ENCODE results near the gene CDKN2A.

CDKN2A gene

DNA sequence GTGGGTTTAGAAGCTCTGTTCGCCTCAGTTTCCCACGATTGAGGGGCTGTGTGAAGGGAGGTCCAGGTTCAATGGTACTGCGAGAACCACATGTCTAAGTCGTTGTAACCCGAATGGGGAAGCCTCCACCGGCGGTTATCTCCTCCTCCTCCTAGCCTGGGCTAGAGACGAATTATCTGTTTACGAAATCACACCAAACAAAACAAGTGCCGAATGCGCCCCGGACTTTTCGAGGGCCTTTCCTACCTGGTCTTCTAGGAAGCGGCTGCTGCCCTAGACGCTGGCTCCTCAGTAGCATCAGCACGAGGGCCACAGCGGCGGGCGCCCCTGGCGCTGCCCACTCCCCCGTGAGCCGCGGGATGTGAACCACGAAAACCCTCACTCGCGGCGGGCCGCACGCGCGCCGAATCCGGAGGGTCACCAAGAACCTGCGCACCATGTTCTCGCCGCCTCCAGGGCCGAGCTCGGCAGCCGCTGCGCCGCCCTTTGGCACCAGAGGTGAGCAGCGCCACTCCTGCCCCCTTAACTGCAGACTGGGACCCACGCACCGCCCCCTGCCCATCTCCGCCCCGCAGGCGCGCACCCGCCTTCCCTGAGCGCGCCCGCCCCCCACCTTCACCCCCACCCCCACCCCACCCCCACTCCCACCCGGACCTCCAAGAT, at the start of gene CDKN2A:
TSS of gene CDKN2A (minus strand) at position 500 of the 663 bp plus-strand sequence.
- peak; percentile 28 for DNase-seq

DNA sequence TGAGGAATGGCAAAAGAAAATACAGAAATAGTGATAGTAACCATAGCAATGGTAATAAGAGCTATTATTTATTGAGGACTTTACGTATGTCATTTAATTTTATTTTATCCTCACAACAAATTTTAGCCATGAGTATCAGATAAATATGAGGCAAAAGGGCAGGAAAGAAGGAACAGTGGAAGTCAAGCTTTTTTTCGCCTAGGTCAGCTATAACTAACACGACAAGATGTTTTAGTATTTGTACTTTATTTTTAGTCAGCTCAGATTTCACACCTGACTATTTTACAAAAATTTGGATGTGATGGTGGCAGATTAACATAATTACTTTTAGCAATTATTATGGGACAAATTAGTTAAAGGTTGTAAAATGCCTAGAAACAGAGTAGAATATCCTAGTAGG, 49.7 kb upstream of the CDKN2A start:
- no peak for DNase-seq

DNA sequence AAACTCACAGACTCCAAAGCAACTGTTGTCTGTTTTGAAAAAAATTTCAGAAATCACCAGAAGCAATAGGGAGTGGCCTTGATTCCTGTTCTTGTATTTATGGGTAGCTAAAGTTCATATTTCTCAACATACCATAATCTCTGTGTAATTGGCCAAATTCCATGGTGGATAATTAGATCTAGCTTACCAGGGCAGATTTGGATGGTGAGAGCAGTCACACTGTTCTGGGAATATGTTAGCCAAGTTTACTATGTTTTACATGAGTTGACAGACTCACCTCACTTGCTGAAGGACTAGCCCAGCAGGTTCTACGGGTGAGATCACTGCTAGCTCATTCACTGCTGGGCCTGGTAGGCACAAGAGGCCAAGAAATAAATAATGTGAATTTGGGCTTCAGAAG, 47.6 kb upstream of the CDKN2A start:
- no peak for DNase-seq

DNA sequence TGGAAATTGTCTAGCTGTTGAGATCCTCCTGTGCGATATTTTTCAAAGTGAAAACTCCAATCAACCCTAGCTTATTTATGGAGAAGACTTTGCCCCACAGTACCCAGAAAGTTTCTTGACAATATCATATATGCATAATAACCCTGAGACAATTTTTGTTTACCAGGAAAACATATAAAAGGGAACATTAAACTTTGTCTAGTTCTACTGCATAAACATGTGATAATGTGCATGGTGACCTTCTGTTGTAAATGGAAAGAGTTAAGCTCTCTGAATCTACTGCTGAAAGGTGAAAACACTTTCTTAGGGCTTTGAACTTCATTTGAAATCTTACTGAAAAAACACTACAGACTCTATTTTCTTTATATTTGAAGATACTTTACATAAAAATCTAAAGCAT, 47.2 kb upstream of the CDKN2A start:
- DNase-seq: no peak

DNA sequence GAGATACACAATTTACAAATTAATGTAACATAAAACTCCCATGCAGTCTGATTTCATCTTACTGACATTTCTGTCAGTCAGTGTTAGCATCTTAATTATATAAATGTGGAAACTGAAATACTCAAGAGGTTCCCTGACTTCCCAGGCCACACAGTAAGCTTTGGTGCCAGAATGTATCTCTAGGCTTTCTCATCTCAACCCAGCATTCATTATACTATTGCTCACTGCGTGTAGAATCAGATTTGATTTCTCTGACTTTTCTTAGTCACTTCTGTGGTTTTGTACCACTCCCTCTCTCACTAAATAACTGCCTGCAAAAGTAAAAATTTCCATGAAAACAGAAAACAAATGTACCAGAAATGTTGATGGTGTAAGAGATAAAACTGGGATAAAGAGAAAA, 46.6 kb upstream of the CDKN2A start:
- no peak for DNase-seq

DNA sequence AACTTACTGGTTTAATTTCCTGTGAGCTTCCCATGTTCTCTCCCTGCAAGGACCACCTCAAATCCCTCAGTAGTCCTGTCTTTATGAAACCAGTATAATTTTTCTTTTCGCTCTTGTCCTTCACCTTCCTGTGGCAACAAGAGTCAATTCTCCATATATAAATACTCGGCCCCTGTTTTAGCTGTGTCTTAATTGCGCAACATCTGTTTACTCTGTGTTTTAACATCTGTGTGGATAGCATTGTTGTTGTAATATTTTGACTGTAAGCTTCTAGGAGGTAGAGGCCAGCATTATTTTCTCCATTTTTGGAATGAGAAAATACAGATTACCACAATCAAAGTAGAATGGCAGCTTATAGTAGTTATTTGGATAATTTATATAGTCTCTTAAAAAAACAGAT, 45.1 kb upstream of the CDKN2A start:
- DNase-seq: no peak

DNA sequence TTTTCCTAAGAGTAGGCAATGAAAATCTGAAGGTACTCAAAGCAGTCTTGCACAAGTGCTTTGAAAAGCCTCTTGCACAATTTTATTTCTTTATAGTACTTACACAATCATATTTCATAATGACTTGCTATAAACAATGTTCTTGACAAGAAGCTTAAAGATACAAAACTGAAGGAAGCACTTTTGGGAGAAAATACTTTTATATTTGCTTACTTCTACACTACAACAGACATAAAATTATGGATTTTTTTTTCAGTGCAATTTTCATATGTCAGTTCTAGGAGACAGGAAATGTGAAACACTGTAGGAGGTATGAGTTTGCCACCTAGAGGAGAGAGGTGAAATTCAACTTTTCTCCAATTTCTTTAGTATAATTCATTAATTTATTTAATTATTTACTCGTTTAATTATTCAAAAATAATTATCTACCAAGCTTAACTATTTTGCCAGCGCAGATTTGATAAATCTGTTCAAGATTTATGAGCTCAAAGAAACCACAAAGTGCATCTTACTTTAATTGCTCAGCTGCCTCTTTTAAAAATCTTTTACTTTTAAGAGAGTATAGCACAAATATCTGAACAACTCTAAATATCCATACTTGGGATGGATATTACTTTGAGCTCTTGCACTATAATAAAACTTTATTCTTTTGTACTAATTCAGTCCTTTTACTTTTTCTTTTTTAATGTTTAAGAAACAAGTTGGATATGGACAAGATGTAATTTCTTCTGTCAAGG, 43.9 kb upstream of the CDKN2A start:
- no peak for DNase-seq

DNA sequence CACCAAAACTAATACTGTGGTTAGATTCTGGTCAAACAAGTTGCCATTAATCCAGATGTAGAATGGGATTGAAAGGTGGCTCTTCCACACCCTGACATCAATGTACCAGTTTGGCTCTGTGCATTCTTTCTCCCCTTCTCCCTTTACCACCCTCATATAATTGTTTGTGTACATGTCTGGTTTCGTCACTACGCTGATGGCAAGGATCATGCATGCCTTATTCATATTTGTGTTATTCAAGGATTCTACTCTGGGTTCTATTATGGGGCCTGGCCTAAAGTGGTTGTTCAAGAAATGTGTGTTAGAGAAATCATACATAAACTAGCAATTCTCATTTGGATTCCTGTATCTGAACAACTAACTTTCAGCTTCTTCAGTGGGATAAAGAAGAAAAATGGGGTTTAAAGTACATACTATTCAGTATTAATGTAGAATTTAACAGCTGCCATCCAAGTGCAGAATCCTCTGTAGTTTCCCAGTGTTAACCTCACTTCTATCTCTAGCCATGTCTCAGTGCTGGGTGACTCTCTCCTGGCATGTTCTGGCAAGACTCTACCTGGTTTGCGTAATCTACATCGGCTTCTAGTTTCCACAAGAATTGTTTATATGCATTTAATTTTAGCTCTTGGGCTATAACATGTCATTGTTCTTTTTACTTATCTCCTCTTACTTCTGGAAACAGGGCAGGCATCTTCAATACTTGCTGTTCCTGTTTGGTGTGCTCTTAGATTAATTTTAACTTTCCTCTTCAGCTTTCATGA, 42.9 kb upstream of the CDKN2A start:
- no peak for DNase-seq

DNA sequence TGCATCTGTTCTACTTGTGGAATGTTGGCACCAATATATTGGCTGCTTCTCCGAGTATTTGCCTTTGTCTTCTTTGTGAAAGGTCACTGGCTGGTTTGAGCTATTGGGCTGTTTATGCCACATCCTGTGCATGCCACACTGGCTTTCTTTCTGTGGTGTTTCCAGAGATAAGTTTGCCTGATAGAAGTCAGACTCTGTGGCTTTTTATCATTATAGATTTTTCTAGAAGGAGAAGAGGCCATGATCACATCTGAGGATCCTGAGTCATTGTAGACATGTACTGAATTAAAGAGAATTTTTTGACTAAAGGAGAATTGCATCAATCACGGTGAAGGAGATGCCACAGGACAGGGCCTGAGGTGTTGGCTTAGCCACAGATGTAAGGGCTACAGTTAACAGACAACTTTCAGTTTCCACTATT, 41.4 kb upstream of the CDKN2A start:
- DNase-seq: no peak

DNA sequence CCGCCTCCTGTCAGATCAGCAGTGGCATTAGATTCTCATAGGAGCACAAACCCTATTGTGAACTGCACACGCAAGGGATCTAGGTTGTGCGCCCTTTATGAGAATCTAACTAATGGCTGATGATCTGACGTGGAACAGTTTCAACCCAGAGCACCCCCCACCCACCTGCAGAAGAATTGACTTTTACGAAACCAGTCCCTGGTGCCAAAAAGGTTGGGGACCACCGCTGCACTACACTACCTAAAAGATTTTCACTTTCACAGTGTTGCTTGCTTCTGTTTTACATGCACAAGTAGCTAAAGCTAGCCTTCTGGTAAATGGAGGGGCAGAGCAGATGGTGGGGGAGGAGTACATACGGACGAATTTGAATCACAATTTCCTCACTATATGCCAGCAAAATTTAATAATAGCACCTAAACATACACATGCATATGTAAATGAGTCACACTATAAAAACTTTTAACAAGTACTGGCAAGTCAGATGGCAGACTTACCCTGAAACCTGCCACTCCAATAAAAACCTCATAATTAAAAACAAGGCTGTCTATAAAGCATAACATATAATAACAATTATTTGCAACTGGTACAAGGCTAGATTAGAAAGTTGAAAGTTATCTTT, 38.9 kb upstream of the CDKN2A start:
- DNase-seq: no peak

DNA sequence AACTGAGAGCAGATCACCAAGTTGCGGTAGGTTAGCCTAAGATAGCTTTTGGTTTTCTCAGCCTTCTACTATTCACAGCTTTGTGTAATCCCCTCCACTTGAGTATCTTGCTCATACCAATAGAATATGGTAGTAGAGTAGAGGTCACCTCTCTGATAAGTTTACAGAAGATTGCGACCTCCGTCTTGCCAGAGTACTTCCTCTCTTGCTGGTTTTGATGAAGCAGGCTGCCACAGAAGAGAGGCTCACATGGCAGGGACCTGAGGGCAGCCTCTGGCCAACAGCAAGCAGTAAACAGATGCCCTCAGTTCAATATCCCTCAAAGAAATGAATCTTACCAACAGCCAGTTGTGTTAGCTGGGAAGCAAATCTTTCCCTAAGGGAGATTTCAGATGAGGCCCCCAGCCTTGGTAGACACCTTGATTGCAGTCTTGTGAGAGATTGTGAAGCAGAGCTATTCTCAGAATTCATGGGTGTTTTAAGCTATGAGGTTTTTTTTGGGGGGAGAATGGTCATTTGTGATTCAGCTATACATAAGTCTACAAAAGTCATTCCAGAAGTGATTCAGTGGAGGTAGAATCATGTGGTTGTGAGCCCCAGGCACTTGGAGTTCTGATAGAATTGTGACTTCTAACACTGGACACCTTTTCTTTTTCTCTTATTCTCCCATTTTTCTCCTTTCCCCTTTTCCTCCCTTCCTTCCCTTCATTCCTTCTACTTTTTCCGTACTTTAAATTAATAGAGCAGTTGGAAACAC, 37.6 kb upstream of the CDKN2A start:
- no peak for DNase-seq

DNA sequence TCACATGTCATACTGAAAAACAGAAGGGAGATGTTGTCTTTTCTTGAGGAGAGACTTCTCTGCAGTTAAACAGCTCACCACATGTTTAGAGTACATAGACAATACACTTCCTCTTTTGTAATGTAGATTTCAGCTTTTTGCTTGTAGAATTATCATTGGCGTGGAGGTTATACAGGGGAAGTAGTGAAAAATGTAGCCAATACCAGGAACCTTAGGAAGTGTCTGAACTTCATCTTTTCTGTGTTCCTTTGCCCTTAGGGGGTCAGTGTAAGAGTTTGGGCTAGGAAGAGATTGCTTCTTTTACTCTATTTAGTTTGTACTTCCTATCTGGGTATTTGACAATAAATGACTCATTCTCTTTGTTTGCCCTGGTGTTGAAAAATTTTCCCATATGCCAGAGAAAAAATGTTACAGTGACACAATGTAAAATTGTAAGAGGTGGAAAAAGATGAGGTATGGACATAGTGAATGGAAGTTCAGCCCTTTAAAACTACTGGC, 36.0 kb upstream of the CDKN2A start:
- peak; percentile 96 for DNase-seq

DNA sequence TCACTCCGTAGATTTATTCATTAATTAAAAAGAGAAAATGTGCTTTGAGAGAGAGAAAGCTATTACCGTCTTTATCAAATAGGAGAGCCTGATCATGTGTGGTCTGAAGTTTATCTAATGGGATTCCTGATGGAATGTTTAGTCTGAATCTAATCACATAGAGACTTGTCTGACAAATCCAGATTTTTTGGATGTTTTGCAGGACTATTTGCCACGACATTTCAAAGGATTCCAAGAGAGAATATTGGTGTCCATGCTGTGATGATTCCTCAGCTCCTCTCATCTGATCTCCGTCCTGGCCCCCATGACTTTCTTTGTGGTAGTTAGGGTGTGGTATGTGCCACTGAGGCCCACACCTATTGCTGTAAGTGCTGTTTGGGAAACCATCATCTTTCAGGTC, 35.0 kb upstream of the CDKN2A start:
- DNase-seq: no peak

DNA sequence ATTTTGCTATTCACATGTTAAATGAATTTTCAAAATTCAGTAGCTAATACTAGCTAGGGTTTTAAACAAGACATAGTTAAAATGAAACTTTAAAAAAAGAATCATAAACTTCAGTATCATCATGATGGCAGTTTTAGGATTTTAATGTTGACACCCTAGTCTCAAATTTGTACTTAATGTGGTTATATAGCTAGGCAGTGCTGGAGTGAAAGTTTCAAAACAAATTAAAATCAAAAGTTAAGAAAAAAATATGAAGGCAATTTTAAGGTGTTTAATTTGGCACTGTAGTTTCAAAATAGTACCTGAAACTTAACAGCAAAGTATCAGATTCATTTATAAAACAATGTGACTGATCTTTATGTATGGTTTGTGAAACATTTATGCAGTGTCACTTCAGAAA, 34.2 kb upstream of the CDKN2A start:
- DNase-seq: no peak

DNA sequence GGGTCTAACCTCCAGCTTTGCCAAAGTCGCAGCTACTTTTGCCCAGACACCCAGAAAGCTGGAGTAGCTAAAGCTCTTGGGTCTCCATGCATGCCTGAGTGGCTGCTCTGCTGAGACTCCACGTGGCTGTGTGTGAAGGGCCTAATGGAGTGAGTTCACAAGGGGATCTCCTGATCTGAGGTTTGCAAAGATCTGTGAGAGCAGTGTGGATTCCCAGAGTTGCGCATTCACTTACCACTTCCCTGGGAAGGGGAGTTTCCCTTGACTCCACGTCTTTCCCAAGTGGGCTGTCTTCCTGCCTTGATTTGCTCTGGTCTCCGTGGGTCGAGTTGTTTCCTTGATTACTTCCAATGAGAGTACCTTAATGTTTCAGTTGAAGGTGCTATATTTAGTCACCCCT, 32.5 kb upstream of the CDKN2A start:
- DNase-seq: no peak

DNA sequence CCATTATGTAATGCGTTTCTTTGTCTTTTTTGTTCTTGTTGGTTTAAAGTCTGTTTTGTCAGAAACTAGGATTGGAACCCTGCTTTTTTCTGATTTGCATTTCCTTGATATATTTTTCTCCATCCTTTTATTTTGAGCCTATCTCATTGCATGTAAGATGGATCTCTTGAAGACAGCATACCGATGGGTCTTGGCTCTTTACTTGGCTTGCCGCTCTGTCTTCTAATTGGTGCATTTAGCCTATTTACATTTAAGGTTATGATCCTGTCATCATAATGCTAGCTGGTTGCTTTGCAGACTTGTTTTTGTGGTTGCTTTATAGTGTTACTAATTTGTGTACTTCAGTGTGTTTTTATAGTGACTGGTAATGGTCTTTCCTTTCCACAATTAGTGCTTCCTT, 28.2 kb upstream of the CDKN2A start:
- DNase-seq: no peak

DNA sequence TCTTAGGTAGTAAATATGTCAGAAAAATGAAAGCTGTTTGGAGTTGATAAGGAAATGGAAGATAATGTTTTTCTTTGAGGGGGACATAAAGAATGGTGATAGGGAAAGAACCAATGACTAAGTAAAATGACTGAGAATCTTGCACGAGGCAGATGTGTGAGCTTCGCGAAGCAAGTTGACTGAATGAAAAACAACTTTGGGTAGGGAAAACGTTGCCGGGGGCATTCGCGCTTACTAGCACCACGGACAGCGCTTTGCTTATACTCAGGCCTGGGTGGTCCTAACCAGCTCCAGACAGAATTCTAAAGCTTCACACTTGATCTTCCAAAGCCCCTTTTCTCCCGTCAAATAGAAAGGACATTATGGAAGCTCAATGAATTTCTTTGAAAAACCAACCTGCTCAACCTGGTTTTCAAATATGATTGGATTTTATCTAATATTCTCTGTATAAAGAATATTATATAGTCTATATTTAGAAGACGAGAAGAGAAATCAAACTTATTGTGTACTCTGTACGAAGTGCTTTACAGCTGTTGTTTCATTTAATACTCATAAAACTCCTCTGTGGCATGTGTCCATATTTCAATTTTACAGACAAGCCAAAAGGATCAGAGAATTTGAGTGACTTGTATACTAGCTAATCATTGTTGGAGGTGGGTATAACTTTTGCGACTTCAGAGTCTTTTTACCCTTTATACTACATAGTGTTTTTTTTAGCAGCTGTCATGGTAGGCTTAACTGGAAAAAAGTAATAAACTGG, 16.9 kb upstream of the CDKN2A start:
- DNase-seq: no peak

DNA sequence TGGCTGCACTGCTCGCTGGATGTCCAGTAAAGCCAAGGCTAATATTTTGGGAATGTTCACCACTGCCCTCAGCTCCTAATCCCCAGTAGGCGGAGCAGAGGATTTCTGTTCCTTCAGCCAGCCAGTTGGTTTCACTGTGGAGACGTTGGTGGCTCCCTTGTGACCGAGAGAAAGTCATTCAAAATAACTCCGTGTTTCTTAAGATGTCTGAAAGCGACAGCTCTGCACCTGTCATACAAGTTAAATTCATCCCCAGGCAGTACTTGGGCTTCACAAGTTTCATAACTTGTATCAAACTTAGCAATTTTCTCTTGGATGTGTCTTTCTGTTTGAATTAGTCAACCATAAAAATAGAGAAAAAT, 15.3 kb upstream of the CDKN2A start:
- no peak for DNase-seq

DNA sequence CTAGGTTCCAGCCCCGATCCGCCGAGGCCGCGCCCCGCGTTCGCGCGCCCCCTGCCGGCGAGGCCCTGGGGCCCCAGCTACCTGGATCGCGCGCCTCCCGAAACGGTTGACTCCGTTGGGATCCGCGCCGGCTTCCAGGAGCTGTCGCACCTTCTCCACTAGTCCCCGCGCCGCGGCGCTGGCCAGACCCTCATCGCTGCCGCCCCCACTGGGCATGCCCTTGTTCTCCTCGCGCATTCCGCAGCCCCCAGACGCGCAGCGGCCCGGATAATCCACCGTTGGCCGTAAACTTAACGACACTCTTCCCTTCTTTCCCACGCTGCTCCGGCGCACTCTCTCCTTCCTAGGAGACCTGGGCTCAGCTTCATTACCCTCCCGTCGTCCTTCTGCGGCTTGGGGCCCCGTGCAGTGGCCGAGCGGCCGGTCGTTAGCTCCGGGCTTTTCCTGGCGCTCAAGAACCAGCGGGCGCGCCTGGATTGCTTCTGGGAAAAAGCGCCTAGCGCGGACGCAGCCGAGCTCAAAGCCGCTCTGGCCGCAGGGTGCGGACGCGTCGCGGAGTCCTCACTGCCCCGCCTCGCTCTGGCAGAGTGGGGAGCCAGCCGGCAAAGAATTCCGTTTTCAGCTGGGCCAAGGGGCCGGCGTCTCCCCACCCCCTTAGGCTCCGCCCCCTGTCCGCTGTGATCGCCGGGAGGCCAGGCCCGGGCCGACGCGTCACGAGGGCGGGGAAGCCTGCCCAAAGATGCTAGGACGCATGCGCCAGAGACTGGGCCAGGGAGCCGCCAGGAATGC, 14.7 kb upstream of the CDKN2A start, which contains the start of gene CDKN2B:
TSS of gene CDKN2B (minus strand) at position 589 of the 789 bp plus-strand sequence. CDS start at position 237, 352 bp downstream.
- peak; percentile 13 for DNase-seq

DNA sequence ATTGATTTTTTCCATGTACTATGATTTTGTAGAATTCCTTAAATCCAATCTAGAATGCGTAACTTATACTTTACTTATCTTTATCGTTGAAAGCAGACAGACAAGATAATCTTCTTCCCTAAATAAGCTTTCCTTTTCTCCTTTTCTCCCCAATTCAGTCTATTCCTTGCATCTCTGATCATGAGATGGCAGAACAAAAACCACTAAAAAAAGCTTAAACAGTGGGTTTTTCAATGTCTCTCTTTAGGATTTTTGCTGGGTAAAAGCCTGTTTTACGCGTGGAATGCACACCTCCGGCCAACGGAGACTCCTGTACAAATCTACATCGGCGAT, 14.2 kb upstream of the CDKN2A start:
- no peak for DNase-seq
